ENCODE data around the gene CAMK2N2. TPM values are rescaled to one million over a fixed set of nuclear protein-coding genes. Genes with fewer than 3 reads are reported as not detected.

The CAMK2N2 gene
- total and polyA plus RNA-seq, 2 of the 4 experiments (the other 2 are of a cell fraction): 0.34 TPM; not detected in 1

- in situ Hi-C loops (cut with MboI; ENCODE audit: low sequenced_read_pairs): loop anchor here (25.0 kb wide), 1 partner anchor 800 kb away; no protein-coding TSS in a partner anchor
- Histone ChIP-seq H2AFZ (replicated peaks; ENCODE audit: low read length, poor library complexity) (no peak overlapping the region), H2BK5ac (ENCODE audit: low read depth, low read length, poor library complexity, severe bottlenecking) (no peak overlapping the region), H3K79me1 (ENCODE audit: low read depth in 1 of 2, low read length in 2 of 2) (no peaks in the 10 kb centered on the region), H3K14ac (replicated peaks; ENCODE audit: low read depth, low read length) (no peak overlapping the region), H2AK5ac (ENCODE audit: low read depth, low read length) (no peak overlapping the region), H3K4ac (ENCODE audit: low read depth, low read length) (no peak overlapping the region), H3K4me2 (ENCODE audit: low read depth, low read length) (peak overlapping the region; percentile 14; the same call in 1 of the 2 replicates), H2BK20ac (ENCODE audit: low read depth, low read length) (no peak overlapping the region), H3K27me3 (ENCODE audit: control insufficient read depth, insufficient read depth, low read length) (peaks cover 39% of the 10 kb centered on the region), H4K5ac (ENCODE audit: low read depth, low read length) (no peak overlapping the region), H4K8ac (ENCODE audit: low read depth in 2 of 2, low read length in 2 of 2) (no peak overlapping the region), H4K20me1 (ENCODE audit: insufficient read depth, low read length) (peaks cover 8% of the 10 kb centered on the region; the same call in 1 of the 2 replicates), H3K56ac (ENCODE audit: extremely low read depth, insufficient read depth, low read length) (no peak overlapping the region), H2BK120ac (ENCODE audit: low read depth, low read length) (no peak overlapping the region), H3K9me3 (ENCODE audit: control insufficient read depth, insufficient read depth, low read length) (no peaks in the 10 kb centered on the region), H3K9ac (ENCODE audit: low read depth, low read length) (no peak overlapping the region), H3K18ac (ENCODE audit: low read depth, low read length) (no peak overlapping the region), H3K36me3 (ENCODE audit: control insufficient read depth, insufficient read depth, low read length) (0 out of 2 replicates have a peak, but pooled peaks cover 2% of the 10 kb centered on the region), H3K23ac (ENCODE audit: low read depth, low read length) (no peak overlapping the region; the same call in 1 of the 2 replicates), H3K27ac (ENCODE audit: insufficient read depth, low read length) (no peak overlapping the region), H4K91ac (ENCODE audit: insufficient read depth, low read depth, low read length) (no peak overlapping the region), H2AK9ac (replicated peaks; ENCODE audit: low read depth, low read length, poor library complexity) (no peak overlapping the region), H3K4me3 (ENCODE audit: insufficient read depth, low read depth, low read length) (no peak overlapping the region), H2BK15ac (ENCODE audit: low read depth, low read length) (no peak overlapping the region), H3K9me1 (ENCODE audit: insufficient read depth, low read length) (no peaks in the 10 kb centered on the region), H3K4me1 (ENCODE audit: control insufficient read depth, insufficient read depth, low read length) (peaks cover 2% of the 10 kb centered on the region; the same call in 1 of the 2 replicates)
- ChIA-PET POLR2A (ENCODE audit: unreplicated experiment) (interaction anchor here (0.7 kb wide), 1 partner anchor 12 kb away, joined by 16 read pairs; no protein-coding TSS in a partner anchor), CTCF (no interaction called here)
- intact Hi-C loops (cut with micrococcal nuclease): no loop called here
- no CpG with 5 or more reads among the region's 15 CpGs for WGBS, 2 experiments (ENCODE audit: extremely low coverage in 2 of 2, insufficient read length in 1 of 2)
- DNase-seq (peak; percentile 2), ATAC-seq (ENCODE audit: low read depth) (no peak)
- BruUV-seq (replicated peaks): no TSS peak
- TF ChIP-seq CTCF (conservative IDR thresholded peaks at IDR 0.05; ENCODE audit: low read depth, low read length) (no peak), NFE2L2 (IDR thresholded peaks at IDR 0.05; ENCODE audit: low read depth, low read length) (no peak), BHLHE40 (IDR thresholded peaks at IDR 0.05; ENCODE audit: low read depth, low read length) (no peak), MAZ (IDR thresholded peaks at IDR 0.05; ENCODE audit: borderline replicate concordance, low read depth, low read length) (no peak), SMC3 (IDR thresholded peaks at IDR 0.05; ENCODE audit: low read depth, low read length) (no peak), FOS (IDR thresholded peaks at IDR 0.05; ENCODE audit: low read depth, low read length) (no peak), MAFK (IDR thresholded peaks at IDR 0.05; ENCODE audit: low read depth, low read length) (no peak), USF2 (IDR thresholded peaks at IDR 0.05; ENCODE audit: low read depth, low read length) (no peak), MXI1 (IDR thresholded peaks at IDR 0.05; ENCODE audit: borderline replicate concordance, low read depth, low read length) (no peak), CEBPB (IDR thresholded peaks at IDR 0.05; ENCODE audit: low read depth, low read length) (no peak), POLR2A (IDR thresholded peaks at IDR 0.05; ENCODE audit: low read depth, low read length) (no peak), CHD1 (IDR thresholded peaks at IDR 0.05; ENCODE audit: low read depth, low read length) (no peak), RAD21 (IDR thresholded peaks at IDR 0.05; ENCODE audit: low read length) (no peak), ELK1 (IDR thresholded peaks at IDR 0.05; ENCODE audit: borderline replicate concordance, low read depth, low read length) (no peak)
- dilution Hi-C loops (cut with HindIII; ENCODE audit: low sequenced_read_pairs, unreplicated experiment): no loop called here
These were observed 1.4 kb upstream of the CAMK2N2 start for GRCh38 chr3:184262764-184263179.

Data from IMR-90 (cell line).